Thyroid gland (tissue), 4 donors: ENCODE results near the gene MAP3K5.

Source experiments
- CTCF ChIP-seq, 6 experiments: fragments of 200-600 bp in 3 of 6; fragments of 450-650 bp in 3 of 6; sonication (generic) in 3 of 6; IDR thresholded peaks; one replicate each; pipeline ENCODE4 v1.5.1; 2016 to 2019; ENCODE audit warnings: antibody characterized with exemption in 6 of 6, mild to moderate bottlenecking in 2 of 6, inconsistent platforms in 1 of 6, moderate library complexity in 1 of 6
- POLR2A ChIP-seq, 2 donors: fragments of 450-650 bp; IDR thresholded peaks; one replicate each; pipeline ENCODE4 v1.6.1; 2017; ENCODE audit warnings: antibody characterized with exemption in 2 of 2, mild to moderate bottlenecking in 2 of 2, moderate library complexity in 1 of 2

- TF ChIP-seq CTCF (IDR thresholded peaks at IDR 0.05): no peak
- no peak for TF ChIP-seq POLR2A (IDR thresholded peaks at IDR 0.05)
Observed at GRCh38 chr6:136614350-136614749, 177.9 kb downstream of the MAP3K5 start.
